Activated CD4-positive, alpha-beta T cell treated with anti-CD3 and anti-CD28 coated beads, Interleukin-2, amount 10 ng/mL, durations not matched to agents 24 days and 14 days (primary cell): ENCODE results near the gene ARHGEF12. TPM values are rescaled to one million over a fixed set of nuclear protein-coding genes. Genes with fewer than 3 reads are reported as not detected.

Experiments
- DNase-seq: peaks from one replicate; pipeline ENCODE4 v3.0.0; 2022
- H3K27ac Mint-ChIP-seq: one replicate; pipeline ENCODE4 v1.8.0; 2022; ENCODE audit warnings: mild to moderate bottlenecking, mixed read lengths
- H3K27me3 Mint-ChIP-seq: one replicate; pipeline ENCODE4 v1.8.0; 2022; ENCODE audit warnings: mixed read lengths
- H3K36me3 Mint-ChIP-seq: one replicate; pipeline ENCODE4 v1.8.0; 2022; ENCODE audit warnings: low read depth, mild to moderate bottlenecking, mixed read lengths
- H3K4me1 Mint-ChIP-seq: one replicate; pipeline ENCODE4 v1.8.0; 2021; ENCODE audit warnings: mixed read lengths
- H3K4me3 Mint-ChIP-seq: one replicate; pipeline ENCODE4 v1.8.0; 2022; ENCODE audit warnings: mild to moderate bottlenecking, moderate library complexity, mixed read lengths
- H3K9me3 Mint-ChIP-seq: one replicate; pipeline ENCODE4 v1.8.0; 2021; ENCODE audit warnings: mixed read lengths
- intact Hi-C: fragments of 100-400 bp; cut with micrococcal nuclease; formaldehyde crosslinking; loops from one replicate; pipeline ENCODE4 v1.15.1; 2023
- total RNA-seq: library from RNA; stranded (reverse); gene quantifications from 2 replicates; pipeline ENCODE4 v1.2.3, GENCODE V29; 2022

The ARHGEF12 gene
- total RNA-seq, 1 donor from 2014 or later: 20.3 TPM

DNA sequence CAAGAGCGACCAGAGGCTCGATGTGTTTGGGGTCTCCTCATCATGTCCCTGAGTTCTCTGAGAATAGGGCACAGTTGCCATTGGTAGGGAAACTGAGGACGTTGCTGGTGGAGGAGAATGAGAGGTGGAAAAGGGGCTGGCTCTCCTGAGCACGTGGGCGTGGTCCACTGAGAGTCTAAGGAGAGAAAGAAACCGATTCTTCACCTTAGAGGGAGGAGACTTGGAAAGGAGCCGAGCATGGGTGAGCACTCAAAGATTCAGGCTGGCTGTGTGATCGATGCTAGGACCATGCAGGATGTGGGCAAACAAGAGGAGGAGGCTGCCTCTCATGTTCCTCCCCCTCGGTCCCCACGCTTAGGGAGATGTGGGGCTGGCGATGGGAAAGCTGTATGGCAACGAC, 30.9 kb upstream of the ARHGEF12 start:
- Mint-ChIP-seq H3K27me3 (peaks cover 18% of the 10 kb centered on the region), H3K36me3 (no peaks in the 10 kb centered on the region)
- intact Hi-C loops: no loop called here

DNA sequence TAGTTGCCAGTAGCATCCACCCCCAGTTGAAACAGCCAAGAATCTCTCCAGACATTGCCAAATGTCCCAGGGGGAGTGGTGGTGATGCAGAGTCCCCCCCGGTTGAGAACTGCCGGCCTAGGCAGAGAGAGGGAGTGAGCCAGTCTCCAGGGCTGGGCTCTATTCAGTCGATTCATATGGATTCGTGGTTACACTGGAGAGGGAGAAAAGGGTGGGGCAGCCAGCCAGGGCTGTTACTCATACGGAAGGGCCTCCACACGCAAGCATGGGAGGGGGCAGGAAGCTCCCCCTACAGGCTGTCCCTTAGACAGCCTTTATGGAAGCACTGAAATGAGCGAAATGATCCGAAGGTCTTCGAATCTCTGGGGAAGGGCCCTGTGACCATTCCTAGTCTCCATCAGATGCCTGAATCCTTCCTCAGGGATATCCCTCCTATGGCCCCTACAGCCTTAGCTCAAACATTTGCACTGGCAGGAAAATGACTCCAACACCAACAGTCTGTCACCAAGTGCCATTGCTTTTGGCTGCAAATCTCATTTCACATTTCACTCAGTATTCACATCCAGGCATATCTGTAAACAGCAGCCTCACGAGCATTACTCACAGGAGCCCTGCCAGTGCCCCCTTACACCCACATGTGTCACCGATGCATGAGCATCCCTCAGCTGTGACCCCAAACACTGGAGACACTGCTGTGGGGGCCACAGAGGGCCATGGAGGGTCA, 29.5 kb upstream of the ARHGEF12 start:
- Mint-ChIP-seq H3K4me3 (no peak overlapping the region), H3K36me3 (no peaks in the 10 kb centered on the region), H3K4me1 (peaks cover 2% of the 10 kb centered on the region), H3K9me3 (no peaks in the 10 kb centered on the region), H3K27me3 (peaks cover 15% of the 10 kb centered on the region), H3K27ac (no peak overlapping the region)
- intact Hi-C loops: no loop called here
- no peak for DNase-seq

More for the DNA sequence above, 30.9 kb upstream of the ARHGEF12 start:
- H3K4me1 Mint-ChIP-seq: peaks cover 2% of the 10 kb centered on the region
- no peaks in the 10 kb centered on the region for H3K9me3 Mint-ChIP-seq
- no peak overlapping the region for H3K27ac Mint-ChIP-seq
- DNase-seq: no peak
- H3K4me3 Mint-ChIP-seq: no peak overlapping the region

DNA sequence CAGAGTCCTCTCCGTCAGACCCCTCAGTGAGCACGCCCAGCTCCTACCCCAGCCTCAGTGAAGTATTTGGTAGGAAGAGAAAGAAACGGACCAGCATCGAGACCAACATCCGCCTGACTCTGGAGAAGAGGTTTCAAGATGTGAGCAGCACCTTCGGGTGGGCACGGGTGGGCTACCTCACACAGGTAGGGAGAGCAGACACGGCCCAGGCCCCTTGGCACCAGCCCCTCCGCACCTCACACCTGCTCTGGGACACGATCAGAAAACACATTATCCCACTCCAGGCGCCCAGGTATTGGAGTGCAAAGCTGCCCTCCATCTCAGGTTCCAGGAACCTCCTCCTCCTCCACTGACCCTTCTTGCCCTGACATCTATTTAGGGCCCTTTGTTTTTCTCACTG, 28.7 kb upstream of the ARHGEF12 start:
- H3K27me3 Mint-ChIP-seq: peaks cover 12% of the 10 kb centered on the region
- intact Hi-C loops: no loop called here
- DNase-seq: no peak
- no peaks in the 10 kb centered on the region for H3K36me3 Mint-ChIP-seq
- no peak overlapping the region for H3K27ac Mint-ChIP-seq
- H3K4me3 Mint-ChIP-seq: no peak overlapping the region
- H3K9me3 Mint-ChIP-seq: no peaks in the 10 kb centered on the region
- peaks cover 2% of the 10 kb centered on the region for H3K4me1 Mint-ChIP-seq

DNA sequence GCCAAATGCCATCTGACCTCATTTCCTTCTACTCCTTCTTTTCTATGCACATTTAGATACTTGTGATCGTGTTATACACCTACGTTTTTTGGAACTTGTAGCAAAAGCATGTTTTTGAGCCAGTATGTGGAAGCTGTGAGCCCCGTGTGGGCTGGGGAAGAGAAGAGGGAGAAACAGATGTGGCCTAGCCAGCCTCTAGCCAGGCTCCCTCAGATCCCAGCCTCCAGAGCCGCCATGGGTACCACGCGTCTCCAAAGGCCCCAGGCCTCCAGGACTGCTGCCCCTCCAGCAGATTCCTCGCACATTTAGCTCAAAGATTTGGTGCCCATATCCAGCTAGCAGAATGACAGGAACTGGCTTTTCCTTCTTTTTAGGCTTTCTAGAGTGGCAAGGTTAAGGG, 28.1 kb upstream of the ARHGEF12 start:
- Mint-ChIP-seq H3K4me1 (peaks cover 2% of the 10 kb centered on the region), H3K4me3 (no peak overlapping the region), H3K36me3 (no peaks in the 10 kb centered on the region), H3K27ac (no peak overlapping the region), H3K9me3 (no peaks in the 10 kb centered on the region), H3K27me3 (peaks cover 17% of the 10 kb centered on the region)
- intact Hi-C loops: no loop called here
- DNase-seq: no peak

GRCh38 chr11:120310870-120311269, 25.3 kb upstream of the ARHGEF12 start:
- peaks cover 10% of the 10 kb centered on the region for H3K27me3 Mint-ChIP-seq
- DNase-seq: no peak
- H3K4me3 Mint-ChIP-seq: no peak overlapping the region
- no peak overlapping the region for H3K27ac Mint-ChIP-seq
- H3K9me3 Mint-ChIP-seq: no peaks in the 10 kb centered on the region
- no peaks in the 10 kb centered on the region for H3K36me3 Mint-ChIP-seq
- H3K4me1 Mint-ChIP-seq: no peaks in the 10 kb centered on the region
- intact Hi-C loops: no loop called here

- intact Hi-C loops: no loop called here
- DNase-seq: no peak
- H3K27ac Mint-ChIP-seq: no peak overlapping the region
- H3K36me3 Mint-ChIP-seq: no peaks in the 10 kb centered on the region
- no peaks in the 10 kb centered on the region for H3K9me3 Mint-ChIP-seq
- H3K4me1 Mint-ChIP-seq: no peaks in the 10 kb centered on the region
- no peak overlapping the region for H3K4me3 Mint-ChIP-seq
- peaks cover 27% of the 10 kb centered on the region for H3K27me3 Mint-ChIP-seq
These were observed 21.4 kb upstream of the ARHGEF12 start for GRCh38 chr11:120314861-120315260.

DNA sequence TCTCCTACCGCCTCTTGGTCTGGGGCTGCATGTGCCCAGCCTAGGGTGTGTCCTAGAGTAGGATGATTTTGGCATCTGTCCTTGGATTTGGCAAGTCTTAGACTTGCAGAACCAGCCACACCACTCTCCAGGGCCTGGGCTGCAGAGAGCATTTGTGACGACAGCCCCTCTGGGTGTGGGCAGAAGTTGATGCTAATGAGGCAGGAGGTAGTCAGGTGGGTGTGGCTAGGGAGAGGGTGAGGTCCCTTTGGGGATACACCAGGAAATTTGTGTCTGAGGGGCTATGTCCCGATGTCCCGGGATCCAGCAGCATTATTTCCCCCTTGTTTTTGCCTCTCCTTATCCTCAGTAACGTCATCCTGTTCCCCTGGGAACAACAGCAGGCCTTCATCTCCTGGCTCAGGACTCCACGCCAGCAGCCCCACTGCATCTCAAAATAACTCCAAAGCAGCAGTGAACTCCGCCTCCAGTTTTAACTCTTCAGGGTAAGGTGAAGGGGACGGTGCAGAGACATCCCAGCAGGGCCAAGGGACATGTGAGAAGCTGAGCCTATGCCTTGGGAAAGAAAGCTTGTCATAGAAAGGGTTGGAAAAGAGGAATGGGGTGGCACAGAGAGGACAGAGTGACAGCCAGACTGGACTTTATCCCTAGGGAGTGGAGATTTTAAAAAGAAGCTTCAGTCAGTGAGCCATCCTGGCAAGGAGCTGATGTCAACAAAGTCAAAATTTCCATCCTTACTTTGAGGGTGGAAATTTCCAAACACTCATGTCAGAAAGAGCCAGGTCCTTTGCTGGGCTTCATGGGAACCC, 19.1 kb upstream of the ARHGEF12 start:
- DNase-seq: no peak
- Mint-ChIP-seq H3K27me3 (peaks cover 34% of the 10 kb centered on the region), H3K4me1 (no peaks in the 10 kb centered on the region), H3K4me3 (no peak overlapping the region), H3K27ac (no peak overlapping the region), H3K9me3 (no peaks in the 10 kb centered on the region), H3K36me3 (no peaks in the 10 kb centered on the region)
- intact Hi-C loops: no loop called here

DNA sequence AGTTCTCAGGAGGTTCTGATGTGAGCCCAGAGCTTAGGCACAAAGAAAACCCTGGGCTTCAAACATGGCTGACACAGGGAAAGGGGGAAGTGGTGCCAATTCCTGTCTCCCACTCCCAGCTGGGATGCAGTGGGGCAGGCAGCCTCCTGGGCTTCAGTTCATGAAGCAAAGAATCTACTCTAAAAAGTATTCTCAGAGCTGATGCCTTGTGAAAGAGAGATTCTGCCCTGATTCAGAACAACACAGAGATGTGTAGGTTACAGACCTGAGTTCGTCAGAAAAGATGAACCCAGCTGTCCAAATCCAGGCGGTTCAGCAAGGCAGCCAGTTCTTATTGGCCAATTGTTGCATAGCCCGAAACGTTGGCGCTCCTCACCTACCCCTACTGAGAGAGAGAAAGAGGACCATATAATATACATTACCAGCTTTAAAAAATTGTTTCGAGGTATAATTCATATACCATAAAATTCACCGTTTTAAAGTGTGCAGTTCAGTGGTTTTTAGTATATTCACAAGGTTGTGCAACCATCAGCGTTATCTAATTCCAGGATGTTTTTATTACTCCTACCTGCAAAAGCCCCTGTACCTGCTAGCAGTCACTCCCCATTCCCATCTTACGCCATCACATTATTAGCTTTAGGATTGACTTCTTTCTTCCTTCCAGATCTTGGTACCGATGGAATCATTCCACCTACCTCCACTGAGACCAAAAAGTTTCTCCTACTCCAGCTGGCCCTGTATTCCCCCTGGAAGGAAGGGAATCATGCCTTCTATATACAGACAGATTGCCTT, 18.3 kb upstream of the ARHGEF12 start:
- Mint-ChIP-seq H3K4me3 (no peak overlapping the region), H3K36me3 (no peaks in the 10 kb centered on the region), H3K4me1 (no peaks in the 10 kb centered on the region), H3K27ac (no peak overlapping the region), H3K27me3 (peaks cover 32% of the 10 kb centered on the region), H3K9me3 (no peaks in the 10 kb centered on the region)
- intact Hi-C loops: no loop called here
- no peak for DNase-seq

DNA sequence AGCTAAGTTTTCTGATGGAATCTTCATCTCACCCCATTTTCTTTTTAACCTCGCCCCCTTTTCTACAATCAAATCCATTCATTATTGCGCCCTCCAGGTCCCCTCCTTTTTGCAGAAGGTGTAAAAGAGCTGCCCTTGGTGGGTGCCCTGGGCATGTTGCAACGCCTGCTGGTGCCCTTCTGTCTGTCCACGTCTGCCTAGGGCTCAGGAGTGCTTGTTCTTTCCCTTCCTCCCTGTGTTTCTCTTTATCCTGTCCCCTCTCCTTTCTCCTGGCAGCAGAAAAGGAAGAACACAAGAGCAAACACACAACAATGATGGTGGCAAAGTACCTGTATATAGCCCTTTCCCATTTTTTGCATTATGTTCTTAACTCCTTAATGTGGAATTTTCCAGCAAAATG, 17.3 kb upstream of the ARHGEF12 start:
- peaks cover 38% of the 10 kb centered on the region for H3K27me3 Mint-ChIP-seq
- no peak overlapping the region for H3K27ac Mint-ChIP-seq
- H3K36me3 Mint-ChIP-seq: no peaks in the 10 kb centered on the region
- no peak for DNase-seq
- H3K9me3 Mint-ChIP-seq: no peaks in the 10 kb centered on the region
- intact Hi-C loops: no loop called here
- no peaks in the 10 kb centered on the region for H3K4me1 Mint-ChIP-seq
- H3K4me3 Mint-ChIP-seq: no peak overlapping the region

- Mint-ChIP-seq H3K9me3 (peaks cover 6% of the 10 kb centered on the region), H3K4me3 (peak within 1 kb of the TSS; percentile 67), H3K27me3 (peaks cover 63% of the 10 kb centered on the region), H3K27ac (no peak within 1 kb of the TSS), H3K36me3 (no peaks in the 10 kb centered on the region), H3K4me1 (peaks cover 8% of the 10 kb centered on the region)
- intact Hi-C loops: no loop called here
- DNase-seq: peak; percentile 81
These were observed 11.0 kb upstream of the ARHGEF12 start, which contains the start of gene TLCD5 for GRCh38 chr11:120324932-120325810. Gene TLCD5 (plus strand): TSS chr11:120325299. CDS start chr11:120327442, 2,143 bp downstream.

DNA sequence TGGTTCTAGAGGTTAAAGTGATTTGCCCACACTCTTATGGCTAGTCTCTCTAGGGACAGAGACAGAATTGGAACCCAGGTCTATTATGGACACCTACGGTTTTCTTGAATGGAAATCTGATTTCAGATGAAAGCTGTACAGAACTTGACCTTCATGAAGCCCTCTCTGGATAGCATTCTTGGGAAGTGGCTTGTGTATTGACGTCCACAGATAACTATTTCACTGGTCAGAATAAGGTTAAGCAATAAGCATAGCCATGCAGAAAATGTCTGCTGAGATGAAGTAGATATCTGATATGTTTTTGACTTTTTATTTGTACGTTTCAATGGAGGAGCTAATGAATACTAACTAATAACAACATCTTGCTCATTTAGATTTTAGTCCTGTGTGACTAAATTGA, 10.0 kb upstream of the ARHGEF12 start:
- peaks cover 8% of the 10 kb centered on the region for H3K4me1 Mint-ChIP-seq
- peak overlapping the region; percentile 55 for H3K4me3 Mint-ChIP-seq
- H3K27me3 Mint-ChIP-seq: peaks cover 63% of the 10 kb centered on the region
- no peak overlapping the region for H3K27ac Mint-ChIP-seq
- H3K36me3 Mint-ChIP-seq: no peaks in the 10 kb centered on the region
- intact Hi-C loops: no loop called here
- H3K9me3 Mint-ChIP-seq: peaks cover 6% of the 10 kb centered on the region
- no peak for DNase-seq

DNA sequence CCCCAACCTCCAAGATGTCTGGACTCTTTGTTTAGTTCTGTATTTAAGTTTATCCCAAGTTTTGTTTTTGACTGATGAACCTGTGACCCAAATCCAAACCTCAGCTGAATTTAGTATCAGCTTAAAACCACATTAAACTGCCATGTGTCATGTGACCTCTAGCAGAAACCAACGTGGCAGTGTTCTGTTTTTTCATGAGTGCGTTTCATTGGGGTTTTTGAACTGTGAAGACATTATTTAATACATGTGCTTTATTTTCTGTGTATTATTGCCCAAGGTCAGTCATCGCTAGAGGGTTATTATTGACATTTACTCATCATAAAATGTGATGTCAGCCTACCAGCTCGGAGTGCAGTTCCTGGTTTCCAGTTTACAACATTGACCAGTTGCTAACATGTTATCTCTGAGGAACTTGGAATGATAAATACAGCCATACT, 9.3 kb upstream of the ARHGEF12 start:
- Mint-ChIP-seq H3K27me3 (peaks cover 65% of the 10 kb centered on the region), H3K27ac (no peak overlapping the region), H3K4me1 (peaks cover 8% of the 10 kb centered on the region), H3K36me3 (no peaks in the 10 kb centered on the region), H3K4me3 (no peak overlapping the region), H3K9me3 (peaks cover 6% of the 10 kb centered on the region)
- DNase-seq: no peak
- intact Hi-C loops: no loop called here

- Mint-ChIP-seq H3K4me1 (peaks cover 8% of the 10 kb centered on the region), H3K36me3 (no peaks in the 10 kb centered on the region), H3K9me3 (peaks cover 6% of the 10 kb centered on the region), H3K27ac (no peak overlapping the region), H3K27me3 (peaks cover 66% of the 10 kb centered on the region), H3K4me3 (no peak overlapping the region)
- intact Hi-C loops: no loop called here
- DNase-seq: no peak
These were observed 8.9 kb upstream of the ARHGEF12 start for GRCh38 chr11:120327311-120327710.
